ENCODE measurements around the gene PNMA6F. TPM values are rescaled to one million over a fixed set of nuclear protein-coding genes. Genes with fewer than 3 reads are reported as not detected.

The PNMA6F gene
- under 1 TPM in 1 of 4 donors, not detected in 3; 0.59 TPM for total RNA-seq

DNA sequence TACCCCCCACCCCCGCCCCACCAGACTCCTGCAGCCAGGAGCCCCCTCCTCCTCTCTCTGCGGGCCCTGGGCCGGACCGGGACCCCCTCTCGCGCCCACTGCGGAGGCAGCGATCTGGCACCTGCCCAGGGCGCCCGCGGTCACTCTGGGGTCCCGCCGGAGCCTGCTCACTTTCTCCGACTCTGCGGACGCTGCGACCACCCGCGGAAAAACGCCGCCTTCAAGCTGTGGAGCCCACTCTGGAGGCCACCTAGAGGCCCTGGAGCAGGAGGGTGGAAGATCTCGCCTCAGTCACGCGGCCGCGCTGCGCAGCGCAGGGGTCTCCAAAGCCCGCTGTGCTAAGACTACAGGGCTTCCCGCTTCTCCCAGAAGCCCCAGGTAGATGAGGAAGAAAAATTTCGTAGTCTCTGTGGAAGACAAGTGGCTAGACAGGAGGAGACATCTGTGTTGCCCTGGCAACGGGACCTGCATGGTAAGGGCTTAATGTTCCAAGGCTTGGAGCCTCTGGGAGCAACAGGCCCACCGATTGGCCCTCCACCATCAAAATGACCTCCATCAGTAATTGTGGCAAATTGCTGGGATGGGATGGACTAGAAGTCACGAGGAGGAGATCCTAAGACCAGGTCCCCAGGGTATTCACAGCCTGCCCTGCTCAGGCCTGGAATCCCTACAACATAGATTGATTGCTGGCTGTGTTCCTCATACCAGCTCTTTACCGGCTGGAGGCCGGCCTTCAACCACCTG lies at the start of gene PNMA6F:
TSS of gene PNMA6F (minus strand) at position 387 of the 744 bp plus-strand sequence. CDS start 1,093 bp downstream, outside the sequence.
- H3K27me3 ChIP-seq = peaks cover 0 to 25% of the 10 kb centered on the region in 2 donors
- H3K27ac ChIP-seq = no peak within 1 kb of the TSS
- H3K36me3 ChIP-seq = no peaks in the 10 kb centered on the region
- no peaks in the 10 kb centered on the region for H3K4me1 ChIP-seq
- TF ChIP-seq POLR2A (IDR thresholded peaks at IDR 0.05) = no peak
- TF ChIP-seq EP300 (IDR thresholded peaks at IDR 0.05) = no peak
- TF ChIP-seq, protein P1, sequence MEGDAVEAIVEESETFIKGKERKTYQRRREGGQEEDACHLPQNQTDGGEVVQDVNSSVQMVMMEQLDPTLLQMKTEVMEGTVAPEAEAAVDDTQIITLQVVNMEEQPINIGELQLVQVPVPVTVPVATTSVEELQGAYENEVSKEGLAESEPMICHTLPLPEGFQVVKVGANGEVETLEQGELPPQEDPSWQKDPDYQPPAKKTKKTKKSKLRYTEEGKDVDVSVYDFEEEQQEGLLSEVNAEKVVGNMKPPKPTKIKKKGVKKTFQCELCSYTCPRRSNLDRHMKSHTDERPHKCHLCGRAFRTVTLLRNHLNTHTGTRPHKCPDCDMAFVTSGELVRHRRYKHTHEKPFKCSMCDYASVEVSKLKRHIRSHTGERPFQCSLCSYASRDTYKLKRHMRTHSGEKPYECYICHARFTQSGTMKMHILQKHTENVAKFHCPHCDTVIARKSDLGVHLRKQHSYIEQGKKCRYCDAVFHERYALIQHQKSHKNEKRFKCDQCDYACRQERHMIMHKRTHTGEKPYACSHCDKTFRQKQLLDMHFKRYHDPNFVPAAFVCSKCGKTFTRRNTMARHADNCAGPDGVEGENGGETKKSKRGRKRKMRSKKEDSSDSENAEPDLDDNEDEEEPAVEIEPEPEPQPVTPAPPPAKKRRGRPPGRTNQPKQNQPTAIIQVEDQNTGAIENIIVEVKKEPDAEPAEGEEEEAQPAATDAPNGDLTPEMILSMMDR (IDR thresholded peaks at IDR 0.05) = no peak
- no peak within 1 kb of the TSS for H3K4me3 ChIP-seq
- peaks cover 0 to 3% (median 0%) of the 10 kb centered on the region in 4 donors for H3K9me3 ChIP-seq
- DNase-seq (ENCODE audit: low spot score in 2 of 2) = no peak
- WGBS, 2 donors = 39 to 51% methylated on average over 4 to 36 of the region's 36 CpGs

DNA sequence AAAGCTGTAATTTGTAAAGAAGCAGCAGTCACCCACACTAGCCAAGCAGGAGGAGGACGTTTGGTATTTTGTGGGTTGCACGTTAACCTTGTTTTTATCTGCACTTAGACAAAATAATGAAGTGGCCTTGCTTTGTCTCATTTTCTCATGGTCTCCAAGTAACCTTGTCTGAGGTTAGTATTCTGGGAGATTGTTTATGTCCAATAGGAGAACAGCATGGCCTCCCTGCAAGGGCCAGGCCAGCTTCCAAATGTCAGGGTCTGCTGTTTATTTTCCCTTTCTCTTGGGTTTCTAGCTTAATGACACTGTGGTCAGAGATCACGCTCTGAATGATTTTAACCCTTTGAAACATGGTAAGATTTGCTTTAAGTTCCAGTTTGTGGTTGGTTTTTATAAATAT lies 49.7 kb upstream of the PNMA6F start:
- H3K36me3 ChIP-seq = no peaks in the 10 kb centered on the region
- no peaks in the 10 kb centered on the region for H3K4me1 ChIP-seq
- no peak overlapping the region for H3K4me3 ChIP-seq
- H3K27me3 ChIP-seq = no peaks in the 10 kb centered on the region
- H3K9me3 ChIP-seq = no peaks in the 10 kb centered on the region
- TF ChIP-seq EP300 (IDR thresholded peaks at IDR 0.05) = no peak
- TF ChIP-seq, protein P1 (IDR thresholded peaks at IDR 0.05) = no peak
- TF ChIP-seq POLR2A (IDR thresholded peaks at IDR 0.05) = no peak
- no peak for DNase-seq (ENCODE audit: low spot score in 2 of 2)
- 10 to 46% methylated on average over 3 of the region's 3 CpGs for WGBS, 2 donors
- H3K27ac ChIP-seq = no peak overlapping the region

GRCh38 chrX:153370293-153371055 lies 48.9 kb upstream of the PNMA6F start:
- Histone ChIP-seq H3K4me1 (no peaks in the 10 kb centered on the region), H3K9me3 (no peaks in the 10 kb centered on the region), H3K4me3 (no peak overlapping the region), H3K36me3 (no peaks in the 10 kb centered on the region), H3K27me3 (no peaks in the 10 kb centered on the region), H3K27ac (no peak overlapping the region)
- WGBS, 2 donors = 69 to 79% methylated on average over 8 of the region's 8 CpGs
- DNase-seq (ENCODE audit: low spot score in 2 of 2) = no peak
- TF ChIP-seq EP300 (IDR thresholded peaks at IDR 0.05) = no peak
- TF ChIP-seq, protein P1 (IDR thresholded peaks at IDR 0.05) = no peak
- TF ChIP-seq POLR2A (IDR thresholded peaks at IDR 0.05) = no peak

- TF ChIP-seq EP300 (IDR thresholded peaks at IDR 0.05) = no peak
- TF ChIP-seq, protein P1 (IDR thresholded peaks at IDR 0.05) = no peak
- no peak for TF ChIP-seq POLR2A (IDR thresholded peaks at IDR 0.05)
- H3K27ac ChIP-seq = no peak overlapping the region
- 59 to 70% methylated on average over 5 of the region's 5 CpGs for WGBS, 2 donors
Measured at GRCh38 chrX:153366878-153367538, 45.4 kb upstream of the PNMA6F start.

More at GRCh38 chrX:153366878-153367538, 45.4 kb upstream of the PNMA6F start:
- Histone ChIP-seq H3K4me3 (no peak overlapping the region), H3K27me3 (no peaks in the 10 kb centered on the region), H3K9me3 (no peaks in the 10 kb centered on the region), H3K4me1 (no peaks in the 10 kb centered on the region), H3K36me3 (no peaks in the 10 kb centered on the region)
- DNase-seq (ENCODE audit: low spot score in 2 of 2) = no peak
